Duodenal mucosa (tissue), 2 donors: Measurements from ENCODE around the gene CORO7.

Experiments used
- H3K27ac ChIP-seq: one replicate; pipeline ENCODE4 v1.7.0; 2013; ENCODE audit warnings: low read depth, low read length
- H3K27me3 ChIP-seq, 2 donors: one replicate each; pipeline ENCODE4 v1.7.0; 2013; ENCODE audit warnings: low read length in 2 of 2, control low read depth in 1 of 2; ENCODE audit not compliant: insufficient read depth in 2 of 2, control insufficient read depth in 1 of 2
- H3K36me3 ChIP-seq, 2 donors: one replicate each; pipeline ENCODE4 v1.7.0; 2013; ENCODE audit warnings: low read length in 2 of 2, control low read depth in 1 of 2; ENCODE audit not compliant: insufficient read depth in 2 of 2, control insufficient read depth in 1 of 2
- H3K4me1 ChIP-seq, 2 donors: one replicate each; pipeline ENCODE4 v1.7.0; 2013; ENCODE audit warnings: low read length in 2 of 2, control low read depth in 1 of 2; ENCODE audit not compliant: insufficient read depth in 2 of 2, control insufficient read depth in 1 of 2
- H3K4me3 ChIP-seq, 2 donors: one replicate each; pipeline ENCODE4 v1.7.0; 2013; ENCODE audit warnings: low read length in 2 of 2, low read depth in 1 of 2
- H3K9ac ChIP-seq, 2 donors: one replicate each; pipeline ENCODE4 v1.7.0; 2013; ENCODE audit warnings: low read length in 2 of 2, low read depth in 1 of 2
- H3K9me3 ChIP-seq, 2 donors: one replicate each; pipeline ENCODE4 v1.7.0; 2013; ENCODE audit warnings: low read length in 2 of 2, control low read depth in 1 of 2; ENCODE audit not compliant: control insufficient read depth in 1 of 2

CORO7 gene

GRCh38 chr16:4390266-4391260, 25.8 kb downstream of the CORO7 start:
- no peak overlapping the region for H3K27ac ChIP-seq
- H3K4me3 ChIP-seq: no peak overlapping the region
- H3K9ac ChIP-seq: no peak overlapping the region
- no peaks in the 10 kb centered on the region for H3K27me3 ChIP-seq
- H3K9me3 ChIP-seq: no peaks in the 10 kb centered on the region
- peaks cover 6 to 63% of the 10 kb centered on the region in 2 donors for H3K36me3 ChIP-seq
- peaks cover 0 to 3% of the 10 kb centered on the region in 2 donors for H3K4me1 ChIP-seq

GRCh38 chr16:4389051-4389955, 27.1 kb downstream of the CORO7 start:
- Histone ChIP-seq H3K4me1 (peaks cover 0 to 3% of the 10 kb centered on the region in 2 donors), H3K27me3 (no peaks in the 10 kb centered on the region), H3K4me3 (no peak overlapping the region), H3K27ac (peak overlapping the region; percentile 10), H3K9ac (no peak overlapping the region), H3K9me3 (no peaks in the 10 kb centered on the region), H3K36me3 (peaks cover 8 to 57% of the 10 kb centered on the region in 2 donors)

- no peak overlapping the region for H3K4me3 ChIP-seq
- H3K9me3 ChIP-seq: no peaks in the 10 kb centered on the region
- no peak overlapping the region for H3K27ac ChIP-seq
- H3K27me3 ChIP-seq: no peaks in the 10 kb centered on the region
- H3K9ac ChIP-seq: no peak overlapping the region
- peaks cover 8 to 61% of the 10 kb centered on the region in 2 donors for H3K36me3 ChIP-seq
- H3K4me1 ChIP-seq: peaks cover 0 to 3% of the 10 kb centered on the region in 2 donors
These were observed 27.9 kb downstream of the CORO7 start for GRCh38 chr16:4388271-4389021.

GRCh38 chr16:4387781-4388180, 28.6 kb downstream of the CORO7 start:
- Histone ChIP-seq H3K9ac (no peak overlapping the region), H3K4me3 (no peak overlapping the region), H3K36me3 (peaks cover 8 to 62% of the 10 kb centered on the region in 2 donors), H3K27me3 (no peaks in the 10 kb centered on the region), H3K27ac (no peak overlapping the region), H3K4me1 (peaks cover 0 to under 1% of the 10 kb centered on the region in 2 donors), H3K9me3 (no peaks in the 10 kb centered on the region)

- H3K36me3 ChIP-seq: peaks cover 8 to 67% of the 10 kb centered on the region in 2 donors
- H3K27me3 ChIP-seq: no peaks in the 10 kb centered on the region
- H3K9ac ChIP-seq: no peak overlapping the region
- no peaks in the 10 kb centered on the region for H3K4me1 ChIP-seq
- no peak overlapping the region for H3K27ac ChIP-seq
- H3K9me3 ChIP-seq: no peaks in the 10 kb centered on the region
- H3K4me3 ChIP-seq: no peak overlapping the region
These were observed 29.3 kb downstream of the CORO7 start for GRCh38 chr16:4386951-4387565.

- no peak overlapping the region for H3K27ac ChIP-seq
- H3K36me3 ChIP-seq: peaks cover 8 to 73% of the 10 kb centered on the region in 2 donors
- no peaks in the 10 kb centered on the region for H3K4me1 ChIP-seq
- H3K27me3 ChIP-seq: no peaks in the 10 kb centered on the region
- no peak overlapping the region for H3K4me3 ChIP-seq
- H3K9me3 ChIP-seq: no peaks in the 10 kb centered on the region
- no peak overlapping the region for H3K9ac ChIP-seq
These were observed 30.0 kb downstream of the CORO7 start for GRCh38 chr16:4386451-4386805.

GRCh38 chr16:4385789-4386450, 30.5 kb downstream of the CORO7 start:
- no peaks in the 10 kb centered on the region for H3K4me1 ChIP-seq
- H3K36me3 ChIP-seq: peaks cover 8 to 76% of the 10 kb centered on the region in 2 donors
- H3K27me3 ChIP-seq: no peaks in the 10 kb centered on the region
- no peak overlapping the region for H3K27ac ChIP-seq
- H3K4me3 ChIP-seq: no peak overlapping the region
- no peak overlapping the region for H3K9ac ChIP-seq
- H3K9me3 ChIP-seq: no peaks in the 10 kb centered on the region

GRCh38 chr16:4385066-4385788, 31.2 kb downstream of the CORO7 start:
- no peak overlapping the region for H3K27ac ChIP-seq
- peaks cover 8 to 76% of the 10 kb centered on the region in 2 donors for H3K36me3 ChIP-seq
- H3K9ac ChIP-seq: no peak overlapping the region
- H3K4me1 ChIP-seq: no peaks in the 10 kb centered on the region
- no peak overlapping the region for H3K4me3 ChIP-seq
- H3K27me3 ChIP-seq: no peaks in the 10 kb centered on the region
- H3K9me3 ChIP-seq: no peaks in the 10 kb centered on the region
